Stimulated activated memory B cell treated with anti-CD40 and anti-IgM and Interleukin-4, amounts not matched to agents 10 μg/mL and 1 μg/mL and 100 μg/mL, for 72 hours (primary cell): ENCODE data around the gene SERTAD1.
A peak's percentile ranks its signal among the peaks of the same experiment; 100 is the strongest.
"Not testable (repeated sequence)": the region's sequence is repeated elsewhere in the genome, so short reads cannot be mapped to it uniquely, and the experiment has no call there.

Source experiments
- ATAC-seq: fragments of 150-1000 bp; cut with Tn5 transposase; 2 replicates; pipeline ENCODE4 v1.10.0; 2021
- H3K27ac Mint-ChIP-seq: one replicate; pipeline ENCODE4 v1.8.0; 2022; ENCODE audit warnings: mild to moderate bottlenecking, mixed read lengths
- H3K27me3 Mint-ChIP-seq: one replicate; pipeline ENCODE4 v1.8.0; 2022; ENCODE audit warnings: mixed read lengths
- H3K36me3 Mint-ChIP-seq: one replicate; pipeline ENCODE4 v1.8.0; 2022; ENCODE audit warnings: mixed read lengths
- H3K4me1 Mint-ChIP-seq: one replicate; pipeline ENCODE4 v1.8.0; 2022; ENCODE audit warnings: mixed read lengths
- H3K4me3 Mint-ChIP-seq: one replicate; pipeline ENCODE4 v1.8.0; 2022; ENCODE audit warnings: mild to moderate bottlenecking, moderate library complexity, mixed read lengths
- H3K9me3 Mint-ChIP-seq: one replicate; pipeline ENCODE4 v1.8.0; 2022; ENCODE audit warnings: mixed read lengths

The SERTAD1 gene

GRCh38 chr19:40458597-40458974 is 32.8 kb upstream of the SERTAD1 start:
- no peak overlapping the region for H3K27ac Mint-ChIP-seq

GRCh38 chr19:40457953-40458596 is 32.3 kb upstream of the SERTAD1 start:
- Mint-ChIP-seq H3K9me3 (no peaks in the 10 kb centered on the region), H3K36me3 (no peaks in the 10 kb centered on the region), H3K4me3 (no peak overlapping the region), H3K27me3 (no peaks in the 10 kb centered on the region), H3K4me1 (peaks cover 15% of the 10 kb centered on the region), H3K27ac (no peak overlapping the region)
- no peak for ATAC-seq

More at GRCh38 chr19:40458597-40458974, 32.8 kb upstream of the SERTAD1 start:
- Mint-ChIP-seq H3K4me1 (peaks cover 20% of the 10 kb centered on the region), H3K36me3 (no peaks in the 10 kb centered on the region), H3K4me3 (no peak overlapping the region), H3K27me3 (no peaks in the 10 kb centered on the region), H3K9me3 (no peaks in the 10 kb centered on the region)
- no peak for ATAC-seq

GRCh38 chr19:40457048-40457447 is 31.3 kb upstream of the SERTAD1 start:
- Mint-ChIP-seq H3K36me3 (no peaks in the 10 kb centered on the region), H3K27ac (no peak overlapping the region)

GRCh38 chr19:40453943-40454342 is 28.2 kb upstream of the SERTAD1 start:
- not testable (repeated sequence) for H3K36me3 Mint-ChIP-seq, H3K9me3 Mint-ChIP-seq, H3K27me3 Mint-ChIP-seq, H3K27ac Mint-ChIP-seq, H3K4me3 Mint-ChIP-seq, H3K4me1 Mint-ChIP-seq, ATAC-seq

More at GRCh38 chr19:40457048-40457447, 31.3 kb upstream of the SERTAD1 start:
- H3K27me3 Mint-ChIP-seq, result no peaks in the 10 kb centered on the region
- peaks cover 13% of the 10 kb centered on the region for H3K4me1 Mint-ChIP-seq
- H3K9me3 Mint-ChIP-seq, result no peaks in the 10 kb centered on the region
- H3K4me3 Mint-ChIP-seq, result no peak overlapping the region
- no peak for ATAC-seq

GRCh38 chr19:40453151-40453735 is 27.5 kb upstream of the SERTAD1 start:
- no peaks in the 10 kb centered on the region for H3K9me3 Mint-ChIP-seq
- no peaks in the 10 kb centered on the region for H3K4me1 Mint-ChIP-seq
- no peak for ATAC-seq
- H3K27ac Mint-ChIP-seq, result no peak overlapping the region
- H3K27me3 Mint-ChIP-seq, result no peaks in the 10 kb centered on the region
- H3K36me3 Mint-ChIP-seq, result peaks cover 6% of the 10 kb centered on the region
- no peak overlapping the region for H3K4me3 Mint-ChIP-seq

GRCh38 chr19:40452016-40452415 is 26.2 kb upstream of the SERTAD1 start:
- Mint-ChIP-seq H3K36me3 (peaks cover 6% of the 10 kb centered on the region), H3K4me1 (no peaks in the 10 kb centered on the region), H3K9me3 (no peaks in the 10 kb centered on the region), H3K27ac (no peak overlapping the region), H3K4me3 (no peak overlapping the region), H3K27me3 (no peaks in the 10 kb centered on the region)
- ATAC-seq, result no peak

GRCh38 chr19:40450664-40451063 is 24.9 kb upstream of the SERTAD1 start:
- H3K4me1 Mint-ChIP-seq, result no peaks in the 10 kb centered on the region
- no peak for ATAC-seq
- peaks cover 6% of the 10 kb centered on the region for H3K36me3 Mint-ChIP-seq
- H3K27ac Mint-ChIP-seq, result no peak overlapping the region
- H3K27me3 Mint-ChIP-seq, result no peaks in the 10 kb centered on the region
- no peak overlapping the region for H3K4me3 Mint-ChIP-seq
- no peaks in the 10 kb centered on the region for H3K9me3 Mint-ChIP-seq

- Mint-ChIP-seq H3K36me3 (peaks cover 6% of the 10 kb centered on the region), H3K9me3 (no peaks in the 10 kb centered on the region), H3K27ac (no peak overlapping the region), H3K4me3 (no peak overlapping the region), H3K4me1 (peaks cover 6% of the 10 kb centered on the region), H3K27me3 (no peaks in the 10 kb centered on the region)
- no peak for ATAC-seq
Observed at GRCh38 chr19:40449506-40449905, 23.7 kb upstream of the SERTAD1 start.

- H3K4me1 Mint-ChIP-seq, result peaks cover 20% of the 10 kb centered on the region
- H3K27ac Mint-ChIP-seq, result no peak overlapping the region
- no peaks in the 10 kb centered on the region for H3K27me3 Mint-ChIP-seq
- peaks cover 17% of the 10 kb centered on the region for H3K36me3 Mint-ChIP-seq
- ATAC-seq, result no peak
- no peak overlapping the region for H3K4me3 Mint-ChIP-seq
- H3K9me3 Mint-ChIP-seq, result no peaks in the 10 kb centered on the region
Observed at GRCh38 chr19:40446263-40446784, 20.5 kb upstream of the SERTAD1 start.

GRCh38 chr19:40445780-40446262 is 20.0 kb upstream of the SERTAD1 start:
- Mint-ChIP-seq H3K4me3 (peak overlapping the region; percentile 58), H3K9me3 (no peaks in the 10 kb centered on the region), H3K27ac (no peak overlapping the region), H3K36me3 (peaks cover 17% of the 10 kb centered on the region), H3K27me3 (no peaks in the 10 kb centered on the region), H3K4me1 (peaks cover 20% of the 10 kb centered on the region)
- no peak for ATAC-seq

GRCh38 chr19:40444825-40445312 is 19.1 kb upstream of the SERTAD1 start:
- no peak for ATAC-seq
- peaks cover 17% of the 10 kb centered on the region for H3K36me3 Mint-ChIP-seq
- H3K27ac Mint-ChIP-seq, result peak overlapping the region; percentile 97

GRCh38 chr19:40444000-40444824 is 18.4 kb upstream of the SERTAD1 start, which contains the start of gene SERTAD3:
SERTAD3 (minus strand) TSS chr19:40444335; CDS start chr19:40442080, 2,255 bp downstream.
- Mint-ChIP-seq H3K4me1 (peaks cover 27% of the 10 kb centered on the region), H3K4me3 (peak within 1 kb of the TSS; percentile 97)
- peak; percentile 90 for ATAC-seq

More at GRCh38 chr19:40444825-40445312, 19.1 kb upstream of the SERTAD1 start:
- Mint-ChIP-seq H3K9me3 (no peaks in the 10 kb centered on the region), H3K4me1 (peaks cover 20% of the 10 kb centered on the region), H3K4me3 (peak overlapping the region; percentile 97), H3K27me3 (no peaks in the 10 kb centered on the region)

GRCh38 chr19:40443131-40443999 is 17.6 kb upstream of the SERTAD1 start:
- H3K9me3 Mint-ChIP-seq, result no peaks in the 10 kb centered on the region
- peak overlapping the region; percentile 97 for H3K4me3 Mint-ChIP-seq
- ATAC-seq, result peak; percentile 88
- no peaks in the 10 kb centered on the region for H3K27me3 Mint-ChIP-seq
- H3K4me1 Mint-ChIP-seq, result peaks cover 29% of the 10 kb centered on the region
- H3K36me3 Mint-ChIP-seq, result peaks cover 13% of the 10 kb centered on the region
- H3K27ac Mint-ChIP-seq, result peak overlapping the region; percentile 97

More at GRCh38 chr19:40444000-40444824, 18.4 kb upstream of the SERTAD1 start, which contains the start of gene SERTAD3:
- Mint-ChIP-seq H3K36me3 (peaks cover 11% of the 10 kb centered on the region), H3K27ac (peak within 1 kb of the TSS; percentile 97), H3K9me3 (no peaks in the 10 kb centered on the region), H3K27me3 (no peaks in the 10 kb centered on the region)
